22Rv1 (cell line): ENCODE data around the gene ANKRD36B.
"Not testable (repeated sequence)": the region's sequence is repeated elsewhere in the genome, so short reads cannot be mapped to it uniquely, and the experiment has no call there.

Experiments
- ZFX ChIP-seq: fragments of 450-650 bp; IDR thresholded peaks from 2 replicates; pipeline ENCODE4 v1.6.1; 2017; ENCODE audit warnings: antibody characterized with exemption, borderline replicate concordance
- TF ChIP-seq, protein P1 (sequence below): fragments of 450-650 bp; IDR thresholded peaks from 2 replicates; pipeline ENCODE4 v1.5.1; 2017; ENCODE audit warnings: mild to moderate bottlenecking

DNA sequence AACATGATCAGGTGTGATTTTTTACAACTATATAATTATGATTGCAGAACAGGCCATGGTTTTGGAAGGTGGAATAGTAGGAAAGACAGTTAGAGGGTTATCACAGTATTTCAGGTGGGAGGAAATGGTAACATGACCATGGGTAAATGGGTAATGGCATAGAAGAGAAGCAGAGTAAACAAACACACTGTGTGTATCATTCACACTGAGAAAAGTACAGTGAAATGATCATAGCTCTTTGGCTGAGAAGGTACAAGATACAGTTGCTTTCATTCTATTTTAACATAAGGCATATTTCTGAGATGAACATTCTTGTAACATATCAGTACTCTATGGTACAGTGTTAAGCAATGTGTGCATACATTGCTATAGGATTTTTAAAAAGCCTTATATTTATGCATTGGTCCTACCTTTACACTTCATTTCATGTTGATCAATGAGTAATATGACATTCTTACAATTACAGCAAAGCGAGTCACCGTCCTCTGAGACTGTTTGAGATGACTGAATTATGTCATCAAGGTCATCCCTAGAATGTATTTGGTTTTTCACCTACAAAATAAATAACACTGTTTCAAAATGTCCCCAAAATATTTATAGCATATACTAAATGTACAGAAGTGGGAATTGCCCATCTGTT is 66.6 kb downstream of the ANKRD36B start:
- TF ChIP-seq, protein P1, sequence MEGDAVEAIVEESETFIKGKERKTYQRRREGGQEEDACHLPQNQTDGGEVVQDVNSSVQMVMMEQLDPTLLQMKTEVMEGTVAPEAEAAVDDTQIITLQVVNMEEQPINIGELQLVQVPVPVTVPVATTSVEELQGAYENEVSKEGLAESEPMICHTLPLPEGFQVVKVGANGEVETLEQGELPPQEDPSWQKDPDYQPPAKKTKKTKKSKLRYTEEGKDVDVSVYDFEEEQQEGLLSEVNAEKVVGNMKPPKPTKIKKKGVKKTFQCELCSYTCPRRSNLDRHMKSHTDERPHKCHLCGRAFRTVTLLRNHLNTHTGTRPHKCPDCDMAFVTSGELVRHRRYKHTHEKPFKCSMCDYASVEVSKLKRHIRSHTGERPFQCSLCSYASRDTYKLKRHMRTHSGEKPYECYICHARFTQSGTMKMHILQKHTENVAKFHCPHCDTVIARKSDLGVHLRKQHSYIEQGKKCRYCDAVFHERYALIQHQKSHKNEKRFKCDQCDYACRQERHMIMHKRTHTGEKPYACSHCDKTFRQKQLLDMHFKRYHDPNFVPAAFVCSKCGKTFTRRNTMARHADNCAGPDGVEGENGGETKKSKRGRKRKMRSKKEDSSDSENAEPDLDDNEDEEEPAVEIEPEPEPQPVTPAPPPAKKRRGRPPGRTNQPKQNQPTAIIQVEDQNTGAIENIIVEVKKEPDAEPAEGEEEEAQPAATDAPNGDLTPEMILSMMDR: not testable (repeated sequence)
- TF ChIP-seq ZFX: not testable (repeated sequence)
